HEK293 (cell line): ENCODE measurements around the gene SDC1.
A peak's percentile ranks its signal among the peaks of the same experiment; 100 is the strongest.

Experiments used
- CTCF ChIA-PET: fragments of 350-600 bp; formaldehyde crosslinking; extraction: SDS; loops from one replicate; lab custom pipeline; 2021; ENCODE audit warnings: antibody characterized with exemption; lab: Yijun Ruan, JAX
- POLR2A ChIA-PET: fragments of 300-600 bp; formaldehyde crosslinking; extraction: SDS; loops from one replicate; lab custom pipeline; 2020; ENCODE audit warnings: antibody characterized with exemption, inconsistent platforms; lab: Yijun Ruan, JAX
- H3K27ac ChIP-seq: fragments of 200-500 bp; sonication (Bioruptor generic); 2 replicates; pipeline ENCODE4 v1.5.1; 2014; ENCODE audit warnings: low read depth, low read length, control low read depth, inconsistent platforms; ENCODE audit errors: extremely low read depth
- H3K36me3 ChIP-seq, 2 experiments: fragments of 200-500 bp in 1 of 2; sonication (Bioruptor generic) in 1 of 2; 1 replicate in 1 of 2; 2 replicates in 1 of 2; pipeline ENCODE4 v1.5.1; 2014 to 2017; ENCODE audit warnings: inconsistent platforms in 2 of 2, low read length in 2 of 2; ENCODE audit not compliant: control insufficient read depth in 2 of 2, insufficient read depth in 1 of 2
- H3K4me1 ChIP-seq: fragments of 200-500 bp; sonication (Bioruptor generic); 2 replicates; pipeline ENCODE4 v1.5.1; 2014; ENCODE audit warnings: mild to moderate bottlenecking, low read length, inconsistent platforms; ENCODE audit not compliant: control insufficient read depth, insufficient read depth
- H3K4me3 ChIP-seq: 2 replicates; pipeline ENCODE4 v1.5.1; 2011; ENCODE audit warnings: low read depth, mild to moderate bottlenecking, control low read depth, low read length, moderate library complexity
- H3K9me3 ChIP-seq: fragments of 200-500 bp; sonication (Bioruptor generic); 2 replicates; pipeline ENCODE4 v1.5.1; 2014; ENCODE audit warnings: low read depth, low read length, inconsistent platforms; ENCODE audit not compliant: control insufficient read depth, insufficient read depth
- EGR2 ChIP-seq: fragments of 450-650 bp; formaldehyde crosslinking; IDR thresholded peaks from 2 replicates; pipeline ENCODE4 v1.5.1; 2016; ENCODE audit warnings: low read depth, missing biosample characterization, missing genetic modification characterization
- GLIS2 ChIP-seq: fragments of 450-650 bp; formaldehyde crosslinking; IDR thresholded peaks from 2 replicates; pipeline ENCODE4 v1.5.1; 2016; ENCODE audit warnings: missing biosample characterization, missing genetic modification characterization
- IKZF3 ChIP-seq: fragments of 450-650 bp; IDR thresholded peaks from 2 replicates; pipeline ENCODE4 v1.5.0; 2018; ENCODE audit warnings: missing biosample characterization, mild to moderate bottlenecking, missing genetic modification characterization, moderate library complexity
- MYNN ChIP-seq: fragments of 450-650 bp; formaldehyde crosslinking; IDR thresholded peaks from 2 replicates; pipeline ENCODE4 v1.5.1; 2016; ENCODE audit warnings: missing biosample characterization, missing genetic modification characterization, borderline replicate concordance
- YY2 ChIP-seq: fragments of 450-650 bp; formaldehyde crosslinking; IDR thresholded peaks from 2 replicates; pipeline ENCODE4 v1.5.1; 2016; ENCODE audit warnings: missing biosample characterization, missing genetic modification characterization
- ZBTB17 ChIP-seq: fragments of 450-650 bp; formaldehyde crosslinking; IDR thresholded peaks from 2 replicates; pipeline ENCODE4 v1.5.1; 2016; ENCODE audit warnings: missing biosample characterization, missing genetic modification characterization
- ZFHX2 ChIP-seq: fragments of 450-650 bp; formaldehyde crosslinking; conservative IDR thresholded peaks from 2 replicates; pipeline ENCODE4 v1.5.1; 2016; ENCODE audit warnings: missing biosample characterization, missing genetic modification characterization
- ZFP41 ChIP-seq: fragments of 450-650 bp; formaldehyde crosslinking; IDR thresholded peaks from 2 replicates; pipeline ENCODE4 v1.5.1; 2016; ENCODE audit warnings: missing biosample characterization, missing genetic modification characterization, borderline replicate concordance
- ZNF175 ChIP-seq: fragments of 450-650 bp; formaldehyde crosslinking; IDR thresholded peaks from 2 replicates; pipeline ENCODE4 v1.5.1; 2016; ENCODE audit warnings: missing biosample characterization, missing genetic modification characterization
- ZNF18 ChIP-seq: fragments of 450-650 bp; formaldehyde crosslinking; IDR thresholded peaks from 2 replicates; pipeline ENCODE4 v1.5.1; 2016; ENCODE audit warnings: missing biosample characterization, missing genetic modification characterization
- ZNF23 ChIP-seq: fragments of 450-650 bp; formaldehyde crosslinking; IDR thresholded peaks from 2 replicates; pipeline ENCODE4 v1.5.1; 2016; ENCODE audit warnings: missing biosample characterization, missing genetic modification characterization, borderline replicate concordance
- ZNF239 ChIP-seq: fragments of 450-650 bp; formaldehyde crosslinking; IDR thresholded peaks from 2 replicates; pipeline ENCODE4 v1.5.1; 2016; ENCODE audit warnings: missing biosample characterization, missing genetic modification characterization
- ZNF518A ChIP-seq: fragments of 450-650 bp; formaldehyde crosslinking; conservative IDR thresholded peaks from 2 replicates; pipeline ENCODE4 v1.5.1; 2016; ENCODE audit warnings: low read depth, missing biosample characterization, missing genetic modification characterization
- ZNF521 ChIP-seq: fragments of 450-650 bp; formaldehyde crosslinking; IDR thresholded peaks from 2 replicates; pipeline ENCODE4 v1.5.1; 2017; ENCODE audit warnings: missing biosample characterization, mild to moderate bottlenecking, missing genetic modification characterization
- ZNF621 ChIP-seq: fragments of 450-650 bp; formaldehyde crosslinking; IDR thresholded peaks from 2 replicates; pipeline ENCODE4 v1.5.1; 2017; ENCODE audit warnings: missing biosample characterization, missing genetic modification characterization
- ZNF629 ChIP-seq: fragments of 450-650 bp; formaldehyde crosslinking; IDR thresholded peaks from 2 replicates; pipeline ENCODE4 v1.5.1; 2017; ENCODE audit warnings: missing biosample characterization, missing genetic modification characterization
- ZNF660 ChIP-seq: fragments of 450-650 bp; IDR thresholded peaks from 2 replicates; pipeline ENCODE4 v1.5.1; 2018; ENCODE audit warnings: missing biosample characterization, mild to moderate bottlenecking, missing genetic modification characterization
- ZNF677 ChIP-seq: fragments of 450-650 bp; IDR thresholded peaks from 2 replicates; pipeline ENCODE4 v1.5.0; 2018; ENCODE audit warnings: missing biosample characterization, mild to moderate bottlenecking, missing genetic modification characterization, moderate library complexity
- ZNF747 ChIP-seq: fragments of 450-650 bp; formaldehyde crosslinking; IDR thresholded peaks from 2 replicates; pipeline ENCODE4 v1.5.1; 2016; ENCODE audit warnings: missing biosample characterization, missing genetic modification characterization
- ZNF776 ChIP-seq: fragments of 450-650 bp; formaldehyde crosslinking; IDR thresholded peaks from 2 replicates; pipeline ENCODE4 v1.5.0; 2017; ENCODE audit warnings: missing biosample characterization, missing genetic modification characterization, borderline replicate concordance
- ZSCAN23 ChIP-seq: fragments of 450-650 bp; formaldehyde crosslinking; IDR thresholded peaks from 2 replicates; pipeline ENCODE4 v1.5.1; 2016; ENCODE audit warnings: missing biosample characterization, missing genetic modification characterization
- TF ChIP-seq, protein P1 (sequence below): fragments of 450-650 bp; formaldehyde crosslinking; IDR thresholded peaks from 2 replicates; pipeline ENCODE4 v1.5.1; 2016; ENCODE audit warnings: missing biosample characterization, missing genetic modification characterization, low read depth

SDC1 gene

DNA sequence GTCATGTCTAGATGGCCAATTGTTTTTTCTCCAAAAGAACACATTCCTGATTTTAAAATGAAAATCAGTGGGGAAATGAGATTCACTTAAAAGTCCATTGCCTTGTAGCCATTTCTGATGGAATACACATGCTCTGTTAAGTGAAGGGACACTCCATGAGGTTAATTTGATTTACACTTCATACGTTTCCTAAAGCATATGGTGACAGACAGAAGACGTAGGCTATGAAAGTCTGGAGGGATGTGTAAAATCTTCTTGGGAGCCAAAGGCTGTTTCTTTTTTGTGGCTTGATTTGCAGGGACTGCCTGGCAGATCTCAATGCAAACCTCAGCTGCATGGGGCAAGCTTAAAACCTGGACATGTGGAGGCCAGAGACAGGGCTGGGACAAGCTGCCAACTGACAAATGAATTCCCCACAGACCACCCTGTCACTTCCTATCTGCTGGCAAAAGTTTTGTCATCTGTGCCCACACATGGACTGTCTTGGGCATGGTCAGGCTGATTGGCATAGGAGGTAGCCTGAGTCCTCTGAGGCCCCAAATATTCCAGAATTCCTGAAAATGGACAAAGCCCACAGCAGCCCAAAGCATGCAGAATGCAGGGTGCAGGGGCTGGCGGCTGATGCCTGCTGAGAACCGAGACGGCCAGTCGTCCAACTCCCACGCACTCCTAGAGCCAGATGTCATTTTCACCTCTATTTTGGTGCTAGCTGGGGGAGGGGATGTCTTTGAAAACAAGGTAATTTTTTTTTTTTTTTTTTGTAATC is 73.9 kb downstream of the SDC1 start:
- TF ChIP-seq ZNF239 (tag by site-specific recombination) (no peak), ZNF776 (tag by site-specific recombination) (no peak), ZNF175 (tag by site-specific recombination) (no peak), MYNN (tag by site-specific recombination) (no peak), ZNF660 (tag by site-specific recombination) (no peak), ZNF677 (tag by site-specific recombination) (no peak), GLIS2 (tag by site-specific recombination) (no peak), ZNF518A (tag by site-specific recombination) (no peak), ZNF521 (tag by site-specific recombination) (no peak), ZNF629 (tag by site-specific recombination) (no peak), ZFHX2 (tag by site-specific recombination) (peak; percentile 49; the same call in 1 of the 2 replicates), ZBTB17 (tag by site-specific recombination) (peak; percentile 25; the same call in 1 of the 2 replicates), EGR2 (tag by site-specific recombination) (peak; percentile 21; the same call in 1 of the 2 replicates), ZFP41 (tag by site-specific recombination) (no peak), ZNF18 (no peak), ZNF23 (tag by site-specific recombination) (no peak), ZNF747 (no peak), YY2 (tag by site-specific recombination) (no peak), ZSCAN23 (tag by site-specific recombination) (no peak), IKZF3 (no peak), ZNF621 (no peak)
- TF ChIP-seq, protein P1, sequence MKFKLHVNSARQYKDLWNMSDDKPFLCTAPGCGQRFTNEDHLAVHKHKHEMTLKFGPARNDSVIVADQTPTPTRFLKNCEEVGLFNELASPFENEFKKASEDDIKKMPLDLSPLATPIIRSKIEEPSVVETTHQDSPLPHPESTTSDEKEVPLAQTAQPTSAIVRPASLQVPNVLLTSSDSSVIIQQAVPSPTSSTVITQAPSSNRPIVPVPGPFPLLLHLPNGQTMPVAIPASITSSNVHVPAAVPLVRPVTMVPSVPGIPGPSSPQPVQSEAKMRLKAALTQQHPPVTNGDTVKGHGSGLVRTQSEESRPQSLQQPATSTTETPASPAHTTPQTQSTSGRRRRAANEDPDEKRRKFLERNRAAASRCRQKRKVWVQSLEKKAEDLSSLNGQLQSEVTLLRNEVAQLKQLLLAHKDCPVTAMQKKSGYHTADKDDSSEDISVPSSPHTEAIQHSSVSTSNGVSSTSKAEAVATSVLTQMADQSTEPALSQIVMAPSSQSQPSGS: no peak
- Histone ChIP-seq H3K9me3 (no peaks in the 10 kb centered on the region), H3K4me1 (no peaks in the 10 kb centered on the region; the same call in 1 of the 2 replicates), H3K27ac (no peak overlapping the region), H3K36me3 (no peaks in the 10 kb centered on the region), H3K4me3 (no peak overlapping the region)
- ChIA-PET POLR2A (interaction anchor here (1.0 kb wide), 1 partner anchor 10 kb away, joined by 3 read pairs; no protein-coding TSS in a partner anchor), CTCF (interaction anchor here (0.6 to 1.7 kb wide), 4 partner anchors 15 to 360 kb away, joined by 4 to 7 read pairs (median 6); no protein-coding TSS in a partner anchor)
